ENCODE measurements around the gene DMGDH. TPM values are rescaled to one million over a fixed set of nuclear protein-coding genes. Genes with fewer than 3 reads are reported as not detected.

The DMGDH gene
- total RNA-seq, 1 donor from 2014 or later = not detected

- Mint-ChIP-seq H3K9me3 (no peaks in the 10 kb centered on the region), H3K27ac (no peak overlapping the region), H3K36me3 (ENCODE audit: low read depth) (peaks cover 21% of the 10 kb centered on the region), H3K4me1 (peaks cover 10% of the 10 kb centered on the region), H3K27me3 (no peaks in the 10 kb centered on the region), H3K4me3 (no peak overlapping the region)
- no peak for DNase-seq
- intact Hi-C loops (cut with micrococcal nuclease) = no loop called here
- ChIA-PET CTCF (no interaction called here), POLR2A (no interaction called here)
- ATAC-seq (ENCODE audit: low read depth) = no peak
- TF ChIP-seq CTCF (IDR thresholded peaks at IDR 0.05) = no peak
Measured at GRCh38 chr5:78956901-78957300, 112.6 kb downstream of the DMGDH start.

DNA sequence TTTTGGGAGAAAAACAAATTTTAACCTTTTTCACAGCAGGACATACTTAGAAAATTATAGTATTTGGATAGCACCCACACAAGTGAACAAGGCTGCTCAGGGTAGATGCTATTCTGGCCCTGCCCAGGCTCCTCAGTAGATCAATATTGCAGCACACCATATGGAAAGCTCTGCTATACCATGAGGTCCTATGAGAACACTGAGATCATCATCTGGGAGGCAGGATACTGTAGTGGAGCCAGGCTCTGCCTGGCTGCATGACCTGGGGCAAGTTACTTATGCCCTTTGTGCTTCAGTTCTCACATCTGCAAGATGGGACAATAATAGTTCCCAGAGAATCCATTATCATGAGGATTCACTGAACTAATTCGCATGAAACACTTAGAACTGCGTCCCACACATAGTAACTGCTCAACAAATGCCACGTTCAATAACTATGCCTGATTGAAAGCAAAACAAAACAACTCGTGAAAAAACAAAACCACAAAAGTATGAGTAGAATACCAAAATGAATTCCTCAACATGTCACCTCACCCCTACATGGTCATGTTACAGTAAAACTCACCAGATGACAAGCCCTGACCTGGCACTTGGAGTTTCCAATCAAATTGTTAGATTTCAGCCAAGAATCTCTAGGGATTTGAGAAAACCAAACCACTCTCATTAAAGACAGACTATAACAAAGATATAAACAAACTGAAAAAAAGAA, 116.2 kb downstream of the DMGDH start:
- ChIA-PET CTCF (no interaction called here), POLR2A (no interaction called here)
- Mint-ChIP-seq H3K9me3 (no peaks in the 10 kb centered on the region), H3K27me3 (no peaks in the 10 kb centered on the region), H3K4me1 (peaks cover 11% of the 10 kb centered on the region), H3K4me3 (no peak overlapping the region), H3K36me3 (ENCODE audit: low read depth) (peaks cover 22% of the 10 kb centered on the region), H3K27ac (no peak overlapping the region)
- no peak for TF ChIP-seq CTCF (IDR thresholded peaks at IDR 0.05)
- DNase-seq (no peak), ATAC-seq (ENCODE audit: low read depth) (no peak)
- intact Hi-C loops (cut with micrococcal nuclease) = no loop called here

Other genes starting within 250 kb of the DMGDH start
- 12.7 and 15.6 TPM in 2 replicates for gene ARSB, start 84.4 kb downstream of the DMGDH start, total RNA-seq
- not detected in 2 replicates for gene BHMT2, start 93 bp upstream of the DMGDH start, total RNA-seq
- gene BHMT, start 42.1 kb upstream of the DMGDH start, total RNA-seq = not detected in 2 replicates
- 6.4 and 6.9 TPM in 2 replicates for gene JMY, start 166.5 kb upstream of the DMGDH start, total RNA-seq